GM12874 (cell line): ENCODE data around the gene DIP2C.

Experiments
- CTCF ChIP-seq: IDR thresholded peaks from 2 replicates; pipeline ENCODE4 v1.5.1; 2011; ENCODE audit warnings: low read depth, mild to moderate bottlenecking, control low read depth, low read length, moderate library complexity; ENCODE audit not compliant: insufficient read depth

Gene DIP2C

DNA sequence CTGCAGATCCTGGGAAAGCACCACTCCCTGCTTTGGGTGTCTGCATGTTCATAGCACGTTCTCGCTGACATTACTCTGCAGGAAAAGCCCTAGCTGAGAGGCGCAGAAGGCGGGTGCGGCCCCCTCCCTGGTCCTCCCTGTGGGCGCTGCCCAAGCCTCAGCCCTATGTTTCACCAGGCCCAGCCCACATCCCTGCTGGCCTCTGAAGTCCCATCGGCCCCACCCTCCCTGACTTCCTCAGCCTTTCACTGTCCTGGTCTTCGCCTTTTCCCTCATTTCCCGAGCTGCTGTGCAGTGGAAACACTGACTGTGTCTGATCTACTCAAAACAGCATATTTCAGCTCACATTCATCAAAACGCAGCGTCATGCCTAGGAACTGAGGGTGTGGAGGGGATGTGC is 36.3 kb upstream of the DIP2C start:
- TF ChIP-seq CTCF, result no peak

GRCh38 chr10:725302-725701 is 35.8 kb upstream of the DIP2C start:
- no peak for TF ChIP-seq CTCF

GRCh38 chr10:723973-724372 is 34.5 kb upstream of the DIP2C start:
- no peak for TF ChIP-seq CTCF

DNA sequence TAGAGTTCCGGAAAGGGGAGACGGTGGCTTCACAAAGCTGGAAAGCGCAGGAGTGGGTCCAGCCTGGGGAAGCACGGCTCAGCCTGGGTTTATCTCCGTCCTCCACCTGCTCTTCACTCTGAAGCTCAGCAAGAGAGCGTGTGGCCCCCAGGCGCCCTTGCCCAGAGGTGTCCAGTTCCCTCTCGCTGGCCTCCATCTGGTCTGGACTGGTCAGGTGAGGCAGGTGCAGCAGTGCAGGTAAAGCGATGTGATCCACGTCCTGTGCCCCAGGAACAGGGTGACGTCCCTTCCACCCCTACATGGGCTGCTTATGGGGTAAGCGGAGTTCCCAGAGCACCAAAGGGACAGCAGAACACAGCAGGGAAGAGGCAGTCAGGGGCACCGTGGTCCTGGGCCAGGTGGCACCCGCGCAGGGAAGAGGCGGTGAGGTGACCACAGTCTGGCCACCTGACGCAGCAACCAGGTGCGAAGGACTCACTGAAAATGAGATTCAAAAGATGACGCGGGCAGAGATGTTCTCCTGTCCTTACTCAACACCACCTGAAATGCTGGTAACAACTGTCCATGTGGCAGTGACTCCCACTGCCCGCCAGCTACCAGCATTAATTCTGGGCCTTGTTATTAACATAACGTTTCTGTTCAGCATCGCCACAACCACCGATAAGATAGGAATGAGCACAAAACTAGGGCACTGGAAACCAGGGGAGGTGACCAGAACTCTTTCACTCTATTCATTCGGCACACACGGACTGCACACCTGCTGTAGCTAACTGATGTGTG is 33.0 kb upstream of the DIP2C start:
- TF ChIP-seq CTCF, result no peak

DNA sequence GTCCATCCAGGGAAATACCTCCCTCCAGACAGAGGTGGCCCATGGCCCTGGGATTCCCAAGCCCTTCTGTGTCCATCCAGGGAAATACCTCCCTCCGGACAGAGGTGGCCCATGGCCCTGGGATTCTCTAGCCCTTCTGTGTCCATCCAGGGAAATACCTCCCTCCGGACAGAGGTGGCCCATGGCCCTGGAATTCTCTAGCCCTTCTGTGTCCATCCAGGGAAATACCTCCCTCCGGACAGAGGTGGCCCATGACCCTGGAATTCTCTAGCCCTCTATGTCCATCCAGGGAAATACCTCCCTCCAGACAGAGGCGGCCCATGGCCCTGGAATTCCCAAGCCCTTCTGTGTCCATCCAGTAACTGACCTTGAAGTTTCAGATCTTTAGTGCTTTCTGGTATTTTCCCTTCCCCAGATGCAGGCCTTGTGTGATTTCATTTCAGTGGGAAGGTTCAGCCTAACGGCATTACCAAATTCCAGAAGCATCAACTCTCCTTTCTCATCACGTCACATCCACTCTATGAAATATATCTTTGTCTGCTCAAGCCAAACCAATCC is 28.8 kb upstream of the DIP2C start:
- TF ChIP-seq CTCF, result no peak

DNA sequence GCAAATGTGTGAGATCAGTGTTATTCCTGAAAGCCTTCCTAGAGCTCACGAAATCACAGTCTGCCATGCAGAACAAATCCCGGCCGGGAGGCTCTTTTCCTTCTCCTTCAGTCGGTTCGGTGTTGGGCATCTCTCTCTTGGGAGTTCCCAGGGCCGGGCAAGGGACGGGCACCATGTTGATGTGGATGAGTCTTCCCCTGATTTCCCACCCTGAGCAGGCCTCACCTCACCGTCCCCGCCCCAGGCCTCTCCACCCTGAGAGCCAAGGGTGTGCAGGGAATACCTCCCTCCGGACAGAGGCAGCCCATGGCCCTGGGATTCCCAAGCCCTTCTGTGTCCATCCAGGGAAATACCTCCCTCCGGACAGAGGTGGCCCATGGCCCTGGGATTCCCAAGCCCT is 28.0 kb upstream of the DIP2C start:
- no peak for TF ChIP-seq CTCF

DNA sequence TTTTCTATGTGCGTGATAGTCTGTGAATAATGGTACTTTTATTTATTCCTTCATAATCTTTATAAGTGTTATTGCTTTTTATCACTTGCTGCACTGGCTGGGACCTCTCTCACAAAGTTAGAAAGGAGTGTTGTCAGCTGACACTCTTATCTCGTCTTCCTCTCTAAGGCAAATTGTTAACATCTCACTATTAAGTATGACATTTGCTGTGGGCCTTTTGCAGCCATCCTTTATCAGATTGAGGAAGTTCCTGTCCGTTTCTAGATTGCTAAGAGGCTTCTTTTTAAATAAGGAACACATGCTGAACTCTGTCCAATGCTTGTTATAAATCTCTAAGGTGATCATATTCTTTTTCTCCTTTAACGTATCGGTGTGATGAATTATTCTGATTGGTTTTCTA is 27.4 kb upstream of the DIP2C start:
- TF ChIP-seq CTCF, result no peak
